Liver (tissue), 3 donors: ENCODE results near the gene AUH.

Experiments
- CTCF ChIP-seq: fragments of 150-350 bp; IDR thresholded peaks from 2 replicates; pipeline ENCODE4 v1.5.1; 2017; ENCODE audit warnings: improper control_type of control experiment, low read depth, low read length; ENCODE audit not compliant: missing input control
- MAX ChIP-seq: IDR thresholded peaks from 2 replicates; pipeline ENCODE4 v1.6.1; 2016; ENCODE audit warnings: antibody characterized with exemption
- RAD21 ChIP-seq, 2 donors: IDR thresholded peaks; 2 replicates each; pipeline ENCODE4 v1.6.1; 2016; ENCODE audit warnings: antibody characterized with exemption in 2 of 2, mild to moderate bottlenecking in 2 of 2
- REST ChIP-seq: IDR thresholded peaks from 2 replicates; pipeline ENCODE4 v1.6.1; 2016; ENCODE audit warnings: antibody characterized with exemption, mild to moderate bottlenecking
- YY1 ChIP-seq: IDR thresholded peaks from 2 replicates; pipeline ENCODE4 v1.6.1; 2016; ENCODE audit warnings: antibody characterized with exemption, mild to moderate bottlenecking
- ZBTB33 ChIP-seq: IDR thresholded peaks from 2 replicates; pipeline ENCODE4 v1.6.1; 2016; ENCODE audit warnings: antibody characterized with exemption
- donor health status: healthy.
- donor health status: healthy.

- no peak for TF ChIP-seq ZBTB33
- TF ChIP-seq CTCF = no peak
- TF ChIP-seq YY1 = no peak
- TF ChIP-seq RAD21 (IDR thresholded peaks at IDR 0.05) = no peak
- no peak for TF ChIP-seq MAX
- TF ChIP-seq REST = no peak
Measured at GRCh38 chr9:91177081-91177480, 184.6 kb downstream of the AUH start.
